Skeletal muscle satellite cell (primary cell): ENCODE data around the gene SUPT7L. TPM values are rescaled to one million over a fixed set of nuclear protein-coding genes. Genes with fewer than 3 reads are reported as not detected.

Experiments
- H3K27me3 ChIP-seq: 2 replicates; pipeline ENCODE4 v1.7.0; 2013; ENCODE audit warnings: low read length; ENCODE audit not compliant: control insufficient read depth, insufficient read depth
- H3K36me3 ChIP-seq: 2 replicates; pipeline ENCODE4 v1.7.0; 2013; ENCODE audit warnings: mild to moderate bottlenecking, control low read depth, low read length; ENCODE audit not compliant: insufficient read depth
- H3K4me1 ChIP-seq: 2 replicates; pipeline ENCODE4 v1.7.0; 2013; ENCODE audit warnings: low read length; ENCODE audit not compliant: control insufficient read depth, insufficient read depth
- H3K4me2 ChIP-seq: 2 replicates; pipeline ENCODE4 v1.7.0; 2013; ENCODE audit warnings: mild to moderate bottlenecking, low read length
- H3K4me3 ChIP-seq: 2 replicates; pipeline ENCODE4 v1.7.0; 2013; ENCODE audit warnings: low read length
- H3K9ac ChIP-seq: 2 replicates; pipeline ENCODE4 v1.7.0; 2013; ENCODE audit warnings: mild to moderate bottlenecking, low read depth, low read length, moderate library complexity
- H3K9me3 ChIP-seq: replicated peaks from 2 replicates; pipeline ENCODE4 v1.7.0; 2013; ENCODE audit warnings: mild to moderate bottlenecking, control low read depth, low read length
- total RNA-seq: library from RNA; depleted of rRNA; stranded (reverse); fragments of >200 nt; gene quantifications from 2 replicates; pipeline ENCODE4 v1.2.3, GENCODE V29; 2012; rRNA removed

SUPT7L gene, protein sequence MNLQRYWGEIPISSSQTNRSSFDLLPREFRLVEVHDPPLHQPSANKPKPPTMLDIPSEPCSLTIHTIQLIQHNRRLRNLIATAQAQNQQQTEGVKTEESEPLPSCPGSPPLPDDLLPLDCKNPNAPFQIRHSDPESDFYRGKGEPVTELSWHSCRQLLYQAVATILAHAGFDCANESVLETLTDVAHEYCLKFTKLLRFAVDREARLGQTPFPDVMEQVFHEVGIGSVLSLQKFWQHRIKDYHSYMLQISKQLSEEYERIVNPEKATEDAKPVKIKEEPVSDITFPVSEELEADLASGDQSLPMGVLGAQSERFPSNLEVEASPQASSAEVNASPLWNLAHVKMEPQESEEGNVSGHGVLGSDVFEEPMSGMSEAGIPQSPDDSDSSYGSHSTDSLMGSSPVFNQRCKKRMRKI
- total RNA-seq, result 25.1 and 26.6 TPM in 2 replicates

GRCh38 chr2:27663285-27664153 is at the start of gene SUPT7L, which contains the start of gene SLC4A1AP:
Gene SUPT7L (minus strand): TSS chr2:27663614. CDS start chr2:27662192, 1,422 bp downstream.
Gene SLC4A1AP (plus strand): TSS chr2:27663889. CDS start chr2:27663915, 26 bp downstream.
- Histone ChIP-seq H3K4me1 (peaks cover 12% of the 10 kb centered on the region), H3K9me3 (no peaks in the 10 kb centered on the region)

GRCh38 chr2:27713201-27713600 is 49.8 kb upstream of the SUPT7L start:
- Histone ChIP-seq H3K4me2 (no peak overlapping the region), H3K36me3 (no peaks in the 10 kb centered on the region), H3K4me1 (peaks cover 34% of the 10 kb centered on the region), H3K9ac (no peak overlapping the region), H3K9me3 (no peaks in the 10 kb centered on the region), H3K4me3 (no peak overlapping the region), H3K27me3 (no peaks in the 10 kb centered on the region)

More at GRCh38 chr2:27663285-27664153, at the start of gene SUPT7L, which contains the start of gene SLC4A1AP:
- H3K27me3 ChIP-seq, result no peaks in the 10 kb centered on the region
- H3K9ac ChIP-seq, result peak within 1 kb of the TSS; percentile 89
- peak within 1 kb of the TSS; percentile 80 for H3K4me2 ChIP-seq
- H3K36me3 ChIP-seq, result peaks cover 34% of the 10 kb centered on the region
- H3K4me3 ChIP-seq, result peak within 1 kb of the TSS; percentile 88

GRCh38 chr2:27712522-27712921 is 49.1 kb upstream of the SUPT7L start:
- Histone ChIP-seq H3K36me3 (no peaks in the 10 kb centered on the region), H3K4me1 (peaks cover 41% of the 10 kb centered on the region), H3K9ac (no peak overlapping the region), H3K4me3 (no peak overlapping the region), H3K27me3 (no peaks in the 10 kb centered on the region), H3K9me3 (no peaks in the 10 kb centered on the region), H3K4me2 (no peak overlapping the region)

GRCh38 chr2:27711804-27712203 is 48.4 kb upstream of the SUPT7L start:
- Histone ChIP-seq H3K4me1 (peaks cover 42% of the 10 kb centered on the region), H3K36me3 (no peaks in the 10 kb centered on the region), H3K4me2 (no peak overlapping the region), H3K9me3 (no peaks in the 10 kb centered on the region), H3K9ac (no peak overlapping the region), H3K4me3 (no peak overlapping the region), H3K27me3 (no peaks in the 10 kb centered on the region)

DNA sequence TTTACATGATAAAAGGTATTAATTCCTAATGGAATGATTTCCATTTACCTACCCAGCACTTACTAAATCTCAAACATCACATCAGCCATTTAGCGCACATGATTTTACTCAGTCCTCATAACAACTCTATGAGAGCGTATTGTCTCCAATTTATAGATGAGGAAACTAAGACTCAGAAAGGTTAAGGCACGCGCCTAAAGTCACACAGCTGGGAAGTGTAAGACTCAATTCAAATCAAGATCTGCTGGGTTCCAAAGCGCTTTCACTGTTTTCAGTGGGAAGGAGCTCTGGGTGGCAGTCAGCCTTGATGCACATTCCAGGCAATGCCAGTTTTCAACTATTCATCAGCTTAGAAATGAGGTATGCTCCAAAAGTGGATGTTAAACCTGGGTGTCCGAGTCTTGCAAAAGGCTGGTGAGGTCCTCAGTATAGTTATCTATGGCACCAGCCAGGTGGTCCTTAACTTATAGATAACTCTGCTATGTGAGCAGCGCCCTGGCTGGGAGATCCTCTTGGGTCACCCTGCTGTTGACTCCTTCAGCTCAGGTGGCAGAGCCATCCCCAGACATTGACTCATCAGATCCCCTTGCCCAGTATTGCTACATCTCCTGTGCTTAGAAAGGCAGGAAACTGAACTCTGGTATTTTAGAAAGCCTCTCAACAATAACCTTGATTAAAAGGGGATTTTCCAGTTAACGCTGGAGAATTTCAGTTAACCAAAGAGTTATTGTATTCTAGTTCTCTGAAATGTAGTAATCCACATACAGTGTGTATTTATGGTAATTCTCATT is 47.4 kb upstream of the SUPT7L start:
- no peaks in the 10 kb centered on the region for H3K9me3 ChIP-seq
- H3K4me3 ChIP-seq, result no peak overlapping the region
- peaks cover 44% of the 10 kb centered on the region for H3K4me1 ChIP-seq
- no peaks in the 10 kb centered on the region for H3K27me3 ChIP-seq
- no peak overlapping the region for H3K4me2 ChIP-seq
- no peaks in the 10 kb centered on the region for H3K36me3 ChIP-seq
- H3K9ac ChIP-seq, result no peak overlapping the region

DNA sequence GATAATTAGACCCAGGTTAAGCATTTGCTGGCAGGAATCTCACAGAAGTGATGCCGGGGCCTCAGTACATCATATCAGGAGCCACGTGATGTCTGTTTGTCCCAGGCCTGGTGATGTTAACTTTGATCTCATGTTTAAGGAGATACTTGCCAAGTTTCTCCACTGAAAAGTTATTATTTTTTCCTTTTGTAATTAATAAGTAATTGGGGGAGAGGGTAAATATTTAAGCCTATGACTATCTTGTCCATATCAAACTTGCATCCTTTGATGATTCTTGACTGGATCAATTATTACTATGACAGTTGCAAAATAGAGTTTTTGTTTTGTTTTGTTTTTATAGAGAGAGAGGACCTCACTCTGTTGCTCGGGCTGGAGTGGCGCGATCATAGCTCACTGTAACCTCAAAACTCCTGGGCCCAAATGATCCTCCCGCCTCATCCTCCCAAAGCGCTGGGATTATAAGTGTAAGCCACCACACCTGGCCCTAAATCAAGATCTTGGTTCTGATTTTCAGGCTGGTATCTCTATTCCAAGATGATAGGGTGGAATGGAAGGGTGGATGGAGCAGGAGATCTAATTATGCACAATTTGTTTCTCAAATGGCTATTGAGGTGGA is 46.7 kb upstream of the SUPT7L start:
- Histone ChIP-seq H3K4me1 (peaks cover 46% of the 10 kb centered on the region), H3K27me3 (no peaks in the 10 kb centered on the region), H3K4me3 (no peak overlapping the region), H3K36me3 (no peaks in the 10 kb centered on the region), H3K9ac (no peak overlapping the region), H3K9me3 (no peaks in the 10 kb centered on the region), H3K4me2 (no peak overlapping the region)

DNA sequence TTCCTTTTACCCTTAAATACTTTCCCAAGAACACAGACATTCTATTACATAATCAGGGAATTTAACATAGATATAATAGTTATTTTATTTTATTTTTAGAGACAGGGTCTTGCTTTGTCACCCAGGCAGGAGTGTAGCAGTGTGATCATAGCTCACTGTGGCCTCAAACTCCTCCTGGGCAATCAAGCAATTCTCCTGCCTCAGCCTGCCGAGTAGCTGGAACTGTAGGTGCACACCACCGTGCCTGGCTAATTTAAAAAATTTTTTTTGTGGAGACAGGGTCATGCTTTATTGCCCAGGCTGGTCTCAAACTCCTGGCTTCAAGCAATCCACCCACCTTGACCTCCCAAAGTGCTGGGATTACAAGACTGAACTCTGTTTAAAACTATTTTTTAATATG is 45.9 kb upstream of the SUPT7L start:
- Histone ChIP-seq H3K27me3 (no peaks in the 10 kb centered on the region), H3K4me1 (peaks cover 46% of the 10 kb centered on the region), H3K9me3 (no peaks in the 10 kb centered on the region), H3K4me2 (no peak overlapping the region), H3K9ac (no peak overlapping the region), H3K4me3 (no peak overlapping the region), H3K36me3 (no peaks in the 10 kb centered on the region)

DNA sequence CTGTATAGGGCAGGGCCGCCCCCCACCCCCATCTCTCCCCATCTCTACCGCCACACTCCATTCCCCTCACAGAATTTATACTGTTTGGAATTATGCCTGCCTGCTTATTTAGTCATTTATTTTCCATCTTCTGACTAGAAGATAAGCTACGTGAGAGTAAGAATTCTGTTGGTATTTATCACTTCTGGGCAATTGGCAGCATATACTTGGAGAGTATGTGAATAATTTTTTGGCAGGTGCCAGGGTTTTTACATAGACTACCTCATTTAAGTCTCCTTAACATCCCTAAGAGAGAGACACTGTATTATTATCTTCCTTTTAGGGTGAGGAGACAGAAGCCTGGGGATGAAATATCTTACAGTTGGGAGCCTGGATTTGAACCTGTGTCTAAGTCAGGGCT is 45.3 kb upstream of the SUPT7L start:
- Histone ChIP-seq H3K36me3 (no peaks in the 10 kb centered on the region), H3K4me2 (no peak overlapping the region)

DNA sequence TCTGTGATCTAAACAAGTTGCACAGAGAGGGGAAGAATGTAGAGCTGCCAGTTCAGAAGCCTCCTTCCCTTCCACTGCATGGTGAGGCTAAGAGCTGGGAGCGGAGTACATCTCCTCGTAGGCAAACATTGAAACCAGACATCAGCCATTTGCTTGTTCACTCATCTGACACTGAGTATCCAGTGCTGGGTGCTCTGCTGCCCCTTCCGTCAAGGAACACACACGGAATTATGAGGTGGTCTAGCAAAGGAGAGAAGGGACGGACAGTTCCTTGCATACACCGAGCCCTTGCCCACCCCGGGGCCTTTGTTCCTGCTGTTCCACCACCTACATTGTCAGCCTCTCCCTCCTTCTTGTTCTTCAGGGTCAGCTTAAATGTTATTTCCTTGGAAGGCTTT is 44.8 kb upstream of the SUPT7L start:
- H3K4me3 ChIP-seq, result no peak overlapping the region
- no peaks in the 10 kb centered on the region for H3K27me3 ChIP-seq
- no peak overlapping the region for H3K9ac ChIP-seq
- no peaks in the 10 kb centered on the region for H3K36me3 ChIP-seq
- peaks cover 55% of the 10 kb centered on the region for H3K4me1 ChIP-seq
- no peak overlapping the region for H3K4me2 ChIP-seq
- no peaks in the 10 kb centered on the region for H3K9me3 ChIP-seq

More for the DNA sequence above, 45.3 kb upstream of the SUPT7L start:
- H3K4me3 ChIP-seq, result no peak overlapping the region
- no peak overlapping the region for H3K9ac ChIP-seq
- peaks cover 51% of the 10 kb centered on the region for H3K4me1 ChIP-seq
- no peaks in the 10 kb centered on the region for H3K27me3 ChIP-seq
- H3K9me3 ChIP-seq, result no peaks in the 10 kb centered on the region

- Histone ChIP-seq H3K9ac (no peak overlapping the region), H3K4me3 (no peak overlapping the region), H3K4me1 (peaks cover 59% of the 10 kb centered on the region), H3K36me3 (no peaks in the 10 kb centered on the region), H3K4me2 (no peak overlapping the region), H3K9me3 (no peaks in the 10 kb centered on the region), H3K27me3 (no peaks in the 10 kb centered on the region)
These were observed 44.2 kb upstream of the SUPT7L start for GRCh38 chr2:27707462-27708256.
